GM12864 (cell line): ENCODE results near the gene ABCG1.

ENCODE experiments used
- DNase-seq: peaks from one replicate; pipeline ENCODE4 v3.0.0-alpha.2; 2011; ENCODE audit warnings: low read depth
- H3K4me3 ChIP-seq: 2 replicates; pipeline ENCODE4 v1.5.1; 2011; ENCODE audit warnings: mild to moderate bottlenecking, low read depth, low read length, control low read depth
- TF ChIP-seq, protein P1 (sequence below): IDR thresholded peaks from 2 replicates; pipeline ENCODE4 v1.5.1; 2011; ENCODE audit warnings: low read depth, mild to moderate bottlenecking, moderate library complexity, low read length, control low read depth, inconsistent platforms; ENCODE audit errors: missing control alignments

ABCG1 gene

DNA sequence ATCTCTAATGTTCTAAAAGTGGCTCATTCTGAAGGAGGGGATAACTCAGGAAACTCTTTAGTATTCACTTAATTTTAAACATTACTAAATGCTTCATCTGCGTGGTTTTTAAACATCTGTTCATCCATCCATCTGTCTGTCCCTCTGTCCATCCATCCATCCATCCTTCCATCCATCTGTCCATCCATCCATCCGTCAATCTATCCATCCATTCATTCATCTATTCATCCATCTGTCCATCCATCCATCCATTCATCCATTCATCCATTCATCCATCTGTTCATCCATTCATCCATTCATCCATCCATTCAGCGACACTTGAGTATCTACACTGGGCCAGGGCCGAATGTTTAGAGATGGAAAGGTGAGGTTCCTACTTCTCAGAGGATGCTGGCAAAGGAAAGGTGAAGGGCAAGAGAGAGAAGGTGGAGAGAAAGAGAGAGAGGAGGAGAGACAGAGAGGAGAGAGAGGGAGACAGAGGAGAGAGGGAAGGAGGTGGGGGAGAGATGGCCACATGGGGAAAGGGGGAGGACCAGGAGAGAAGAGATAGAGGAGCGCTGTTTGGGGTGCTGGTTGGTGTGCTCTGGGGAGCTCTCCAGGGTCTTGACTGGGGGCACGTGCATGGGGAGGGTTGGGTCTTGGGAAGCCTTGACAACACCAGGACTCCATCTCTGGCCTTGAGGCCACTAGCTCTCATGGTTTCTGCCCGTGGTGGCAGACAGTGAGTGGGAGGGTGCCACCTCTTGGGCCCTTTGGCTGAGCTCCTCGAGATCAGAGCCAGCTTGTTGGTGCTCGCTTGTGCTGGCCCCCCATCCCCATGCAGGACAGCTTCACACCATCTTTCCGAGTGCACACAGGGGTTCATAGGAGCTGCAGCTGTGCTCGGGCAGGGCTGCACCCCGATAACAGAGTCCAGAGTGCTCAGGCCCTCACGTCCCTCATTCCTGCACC is 45.6 kb downstream of the ABCG1 start:
- TF ChIP-seq, protein P1, sequence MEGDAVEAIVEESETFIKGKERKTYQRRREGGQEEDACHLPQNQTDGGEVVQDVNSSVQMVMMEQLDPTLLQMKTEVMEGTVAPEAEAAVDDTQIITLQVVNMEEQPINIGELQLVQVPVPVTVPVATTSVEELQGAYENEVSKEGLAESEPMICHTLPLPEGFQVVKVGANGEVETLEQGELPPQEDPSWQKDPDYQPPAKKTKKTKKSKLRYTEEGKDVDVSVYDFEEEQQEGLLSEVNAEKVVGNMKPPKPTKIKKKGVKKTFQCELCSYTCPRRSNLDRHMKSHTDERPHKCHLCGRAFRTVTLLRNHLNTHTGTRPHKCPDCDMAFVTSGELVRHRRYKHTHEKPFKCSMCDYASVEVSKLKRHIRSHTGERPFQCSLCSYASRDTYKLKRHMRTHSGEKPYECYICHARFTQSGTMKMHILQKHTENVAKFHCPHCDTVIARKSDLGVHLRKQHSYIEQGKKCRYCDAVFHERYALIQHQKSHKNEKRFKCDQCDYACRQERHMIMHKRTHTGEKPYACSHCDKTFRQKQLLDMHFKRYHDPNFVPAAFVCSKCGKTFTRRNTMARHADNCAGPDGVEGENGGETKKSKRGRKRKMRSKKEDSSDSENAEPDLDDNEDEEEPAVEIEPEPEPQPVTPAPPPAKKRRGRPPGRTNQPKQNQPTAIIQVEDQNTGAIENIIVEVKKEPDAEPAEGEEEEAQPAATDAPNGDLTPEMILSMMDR = no peak
- DNase-seq = no peak
- no peak overlapping the region for H3K4me3 ChIP-seq

DNA sequence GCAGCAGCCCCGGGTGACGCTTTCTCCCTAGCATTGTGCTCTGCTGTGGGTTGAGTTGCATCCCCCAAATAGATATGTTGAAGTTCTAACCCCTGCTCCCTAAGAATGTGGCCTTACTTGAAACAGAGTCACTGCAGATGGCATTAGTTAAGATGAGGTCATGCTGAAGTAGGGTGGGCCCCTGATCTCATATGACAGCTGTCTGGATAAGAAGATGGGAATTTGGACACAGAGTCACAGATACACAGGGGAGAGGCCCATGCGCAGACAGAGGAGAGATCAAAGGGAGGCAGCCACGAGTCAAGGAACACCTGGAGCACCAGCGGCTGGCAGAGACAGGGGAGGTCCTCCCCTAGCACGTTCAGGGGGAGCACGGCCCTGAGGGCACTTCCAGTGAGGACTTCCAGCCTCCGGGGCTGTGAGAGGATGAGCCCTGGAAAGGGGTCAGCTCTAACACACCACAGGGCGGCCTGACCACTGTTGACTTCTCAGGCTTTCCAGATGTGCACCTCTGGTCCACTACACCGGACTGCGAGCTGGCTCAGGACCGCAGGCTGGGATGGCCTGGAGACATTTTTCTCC is 46.4 kb downstream of the ABCG1 start:
- TF ChIP-seq, protein P1 = no peak

DNA sequence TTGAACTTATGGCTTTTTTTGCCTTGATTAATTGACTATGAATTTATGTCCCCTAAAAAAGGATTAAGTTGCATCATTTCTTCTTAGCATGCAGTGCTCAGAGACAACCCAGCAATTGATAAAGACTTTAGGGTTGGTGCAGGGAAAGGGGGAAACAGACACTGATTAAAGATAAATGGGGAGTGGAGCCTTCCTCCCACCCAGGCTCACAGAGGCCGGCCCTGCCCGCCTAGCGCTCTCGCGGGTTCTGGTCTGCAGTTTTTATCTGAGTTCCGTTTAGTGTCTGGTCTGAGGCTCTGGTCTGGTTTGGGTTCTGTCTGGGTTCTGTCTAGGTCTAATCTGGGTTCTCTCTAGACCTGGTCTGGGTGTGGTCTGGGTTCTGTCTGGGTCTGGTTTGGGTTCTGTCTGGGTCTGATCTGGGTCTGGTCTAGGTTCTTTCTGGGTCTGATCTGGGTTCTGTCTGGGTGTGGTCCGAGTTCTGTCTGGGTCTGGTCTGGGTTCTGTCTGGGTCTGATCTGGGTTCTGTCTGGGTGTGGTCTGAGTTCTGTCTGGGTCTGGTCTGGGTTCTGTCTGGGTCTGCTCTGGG is 48.1 kb downstream of the ABCG1 start:
- TF ChIP-seq, protein P1 = no peak
- no peak for DNase-seq
- no peak overlapping the region for H3K4me3 ChIP-seq

More for the DNA sequence above, 46.4 kb downstream of the ABCG1 start:
- no peak for DNase-seq
- no peak overlapping the region for H3K4me3 ChIP-seq

DNA sequence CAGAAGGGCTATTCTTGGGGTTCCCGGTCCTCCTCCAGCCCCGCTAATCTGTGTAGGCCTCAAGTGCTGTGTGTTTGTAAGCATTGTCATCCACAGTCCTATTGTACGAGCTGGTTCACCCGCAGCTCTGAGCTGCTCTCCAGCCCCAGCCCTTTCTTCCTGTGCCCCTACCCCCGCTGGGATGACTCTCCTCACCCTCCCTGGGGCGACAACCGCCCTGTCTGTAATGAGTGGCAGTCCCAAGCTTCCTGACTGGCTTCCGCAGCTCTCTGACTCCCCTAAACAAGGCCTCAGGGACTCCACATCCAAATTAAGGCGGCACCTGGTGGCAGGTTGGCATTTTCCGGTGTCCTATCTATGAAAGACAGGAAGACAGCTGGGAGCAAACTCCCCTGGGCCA is 50.4 kb downstream of the ABCG1 start:
- no peak for DNase-seq
- H3K4me3 ChIP-seq = no peak overlapping the region
- TF ChIP-seq, protein P1 = no peak

DNA sequence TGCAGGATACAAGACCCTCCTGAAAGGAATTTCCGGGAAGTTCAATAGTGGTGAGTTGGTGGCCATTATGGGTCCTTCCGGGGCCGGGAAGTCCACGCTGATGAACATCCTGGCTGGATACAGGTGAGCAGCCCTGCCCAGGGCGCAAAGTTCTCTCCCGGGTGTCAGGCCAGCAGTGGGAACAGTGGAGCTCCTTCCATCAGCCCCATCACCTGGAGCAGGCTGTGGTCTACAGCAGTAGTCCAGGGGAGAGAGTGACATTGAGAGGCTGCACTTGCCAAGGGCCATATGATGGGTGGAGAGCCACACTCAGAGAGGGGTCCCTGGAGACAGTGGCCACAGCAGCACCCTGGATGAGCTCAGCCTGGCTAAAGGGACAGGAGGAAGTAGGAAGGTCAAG is 52.1 kb downstream of the ABCG1 start:
- TF ChIP-seq, protein P1 = no peak
- no peak overlapping the region for H3K4me3 ChIP-seq
- DNase-seq = no peak

DNA sequence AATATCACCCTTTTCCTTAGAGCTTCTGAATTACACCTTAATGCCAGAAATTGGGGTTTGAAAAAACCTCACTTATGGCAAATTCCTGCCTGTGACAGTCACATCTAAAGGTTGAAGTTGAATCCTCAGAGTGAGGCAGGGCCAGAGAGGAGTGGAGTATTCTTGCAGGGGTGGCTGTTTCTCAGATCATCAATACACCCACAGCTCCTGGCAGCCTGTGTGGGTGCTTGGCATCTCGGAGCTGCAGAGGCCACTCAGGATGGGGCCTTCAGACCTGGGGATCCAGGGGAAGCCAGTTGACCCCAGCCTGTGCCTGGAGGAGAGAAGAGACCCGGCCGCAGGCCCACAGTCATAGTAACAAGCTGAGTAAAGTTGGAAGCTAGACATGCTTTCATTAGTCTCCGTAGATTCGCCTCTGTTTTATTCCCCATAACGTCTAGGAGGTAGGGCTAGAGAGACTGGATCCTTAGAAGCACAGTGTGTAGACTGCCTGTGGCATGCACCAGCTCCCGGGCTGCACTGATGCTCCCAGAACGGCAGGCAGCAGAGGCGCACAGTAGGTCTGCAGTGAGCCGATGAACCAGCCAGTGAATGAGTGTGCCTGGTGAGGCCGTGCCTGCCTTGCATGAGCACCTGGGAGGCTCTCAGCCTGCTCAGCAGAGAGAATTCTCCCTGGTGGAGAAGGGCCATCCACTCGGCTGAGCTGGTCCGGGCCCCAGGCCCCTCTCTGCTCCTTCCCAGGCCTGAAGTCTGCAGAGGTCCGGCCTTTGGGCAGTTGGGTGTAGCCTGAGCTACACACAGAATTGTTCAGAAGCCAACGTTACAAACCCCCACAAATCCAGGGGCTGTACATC is 53.4 kb downstream of the ABCG1 start:
- H3K4me3 ChIP-seq = no peak overlapping the region
- TF ChIP-seq, protein P1 = no peak
- DNase-seq = no peak
